ENCODE measurements around the gene NDUFS3.
"Not testable (repeated sequence)": the region's sequence is repeated elsewhere in the genome, so short reads cannot be mapped to it uniquely, and the experiment has no call there.

NDUFS3 gene

GRCh38 chr11:47538741-47539565 is 39.9 kb upstream of the NDUFS3 start:
- Histone ChIP-seq H3K79me2 (ENCODE audit: low read length) (peaks cover 100% of the 10 kb centered on the region), H3K9ac (ENCODE audit: low read length) (no peak overlapping the region), H3K4me3 (ENCODE audit: low read length) (no peak overlapping the region), H2AFZ (ENCODE audit: low read depth, low read length) (no peak overlapping the region), H3K4me1 (ENCODE audit: low read length) (peaks cover 21% of the 10 kb centered on the region), H3K27me3 (ENCODE audit: low read depth, low read length) (no peaks in the 10 kb centered on the region), H4K20me1 (ENCODE audit: insufficient read depth, low read length) (peaks cover 88% of the 10 kb centered on the region), H3K4me2 (ENCODE audit: low read length) (no peak overlapping the region), H3K36me3 (replicated peaks; ENCODE audit: low read depth, low read length) (peaks cover 30% of the 10 kb centered on the region), H3K9me3 (ENCODE audit: insufficient read depth, low read length) (no peaks in the 10 kb centered on the region), H3K27ac (ENCODE audit: low read length) (no peak overlapping the region)
- TF ChIP-seq CTCF (IDR thresholded peaks at IDR 0.05; ENCODE audit: low read depth, low read length) (no peak), EZH2phosphoT487 (IDR thresholded peaks at IDR 0.05; ENCODE audit: low read depth) (no peak)

GRCh38 chr11:47539681-47540039 is 39.2 kb upstream of the NDUFS3 start:
- Histone ChIP-seq H3K79me2 (ENCODE audit: low read length) (peaks cover 100% of the 10 kb centered on the region), H3K27me3 (ENCODE audit: low read depth, low read length) (no peaks in the 10 kb centered on the region), H3K4me3 (ENCODE audit: low read length) (no peak overlapping the region), H3K4me2 (ENCODE audit: low read length) (no peak overlapping the region), H3K36me3 (replicated peaks; ENCODE audit: low read depth, low read length) (peaks cover 30% of the 10 kb centered on the region), H3K4me1 (ENCODE audit: low read length) (peaks cover 21% of the 10 kb centered on the region), H2AFZ (ENCODE audit: low read depth, low read length) (no peak overlapping the region), H3K9me3 (ENCODE audit: insufficient read depth, low read length) (no peaks in the 10 kb centered on the region), H4K20me1 (ENCODE audit: insufficient read depth, low read length) (peaks cover 90% of the 10 kb centered on the region), H3K27ac (ENCODE audit: low read length) (no peak overlapping the region), H3K9ac (ENCODE audit: low read length) (no peak overlapping the region)
- TF ChIP-seq CTCF (IDR thresholded peaks at IDR 0.05; ENCODE audit: low read depth, low read length): no peak
- no peak for TF ChIP-seq EZH2phosphoT487 (IDR thresholded peaks at IDR 0.05; ENCODE audit: low read depth)

GRCh38 chr11:47541070-47541469 is 37.8 kb upstream of the NDUFS3 start:
- H4K20me1 ChIP-seq (ENCODE audit: insufficient read depth, low read length): peaks cover 91% of the 10 kb centered on the region
- H3K36me3 ChIP-seq (replicated peaks; ENCODE audit: low read depth, low read length): peaks cover 30% of the 10 kb centered on the region
- peaks cover 100% of the 10 kb centered on the region for H3K79me2 ChIP-seq (ENCODE audit: low read length)
- no peak overlapping the region for H3K9ac ChIP-seq (ENCODE audit: low read length)
- peaks cover 21% of the 10 kb centered on the region for H3K4me1 ChIP-seq (ENCODE audit: low read length)
- no peak for TF ChIP-seq CTCF (IDR thresholded peaks at IDR 0.05; ENCODE audit: low read depth, low read length)
- no peak for TF ChIP-seq EZH2phosphoT487 (IDR thresholded peaks at IDR 0.05; ENCODE audit: low read depth)
- H2AFZ ChIP-seq (ENCODE audit: low read depth, low read length): no peak overlapping the region
- no peak overlapping the region for H3K4me2 ChIP-seq (ENCODE audit: low read length)
- H3K27me3 ChIP-seq (ENCODE audit: low read depth, low read length): no peaks in the 10 kb centered on the region
- no peak overlapping the region for H3K27ac ChIP-seq (ENCODE audit: low read length)
- no peaks in the 10 kb centered on the region for H3K9me3 ChIP-seq (ENCODE audit: insufficient read depth, low read length)
- no peak overlapping the region for H3K4me3 ChIP-seq (ENCODE audit: low read length)

DNA sequence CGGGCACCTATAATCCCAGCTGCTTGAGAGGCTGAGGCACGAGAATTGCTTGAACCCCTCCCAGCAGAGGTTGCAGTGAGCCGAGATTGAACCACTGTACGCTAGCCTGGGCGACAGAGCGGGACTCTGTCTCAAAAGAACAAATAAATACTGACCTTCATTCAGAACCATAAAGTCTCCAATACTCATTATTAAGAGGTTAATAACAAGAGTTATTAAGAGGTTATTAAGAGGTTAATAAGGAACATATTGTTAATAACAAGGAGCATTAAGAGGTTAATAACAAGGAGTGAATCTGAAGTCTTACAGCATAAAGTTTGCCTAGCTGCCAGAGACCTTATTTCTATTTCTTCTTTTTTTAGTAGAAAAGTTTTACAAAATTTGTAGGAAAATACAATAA is 33.6 kb upstream of the NDUFS3 start:
- no peaks in the 10 kb centered on the region for H3K27me3 ChIP-seq (ENCODE audit: low read depth, low read length)
- peaks cover 100% of the 10 kb centered on the region for H3K79me2 ChIP-seq (ENCODE audit: low read length)
- peaks cover 24% of the 10 kb centered on the region for H3K4me1 ChIP-seq (ENCODE audit: low read length)
- H2AFZ ChIP-seq (ENCODE audit: low read depth, low read length): no peak overlapping the region
- no peak overlapping the region for H3K9ac ChIP-seq (ENCODE audit: low read length)
- no peak overlapping the region for H3K4me3 ChIP-seq (ENCODE audit: low read length)
- peaks cover 26% of the 10 kb centered on the region for H3K36me3 ChIP-seq (replicated peaks; ENCODE audit: low read depth, low read length)
- peaks cover 90% of the 10 kb centered on the region for H4K20me1 ChIP-seq (ENCODE audit: insufficient read depth, low read length)
- H3K4me2 ChIP-seq (ENCODE audit: low read length): no peak overlapping the region
- H3K27ac ChIP-seq (ENCODE audit: low read length): no peak overlapping the region
- no peaks in the 10 kb centered on the region for H3K9me3 ChIP-seq (ENCODE audit: insufficient read depth, low read length)
- TF ChIP-seq CTCF (IDR thresholded peaks at IDR 0.05; ENCODE audit: low read depth, low read length): no peak
- TF ChIP-seq EZH2phosphoT487 (IDR thresholded peaks at IDR 0.05; ENCODE audit: low read depth): no peak

- not testable (repeated sequence) for H3K9ac ChIP-seq (ENCODE audit: low read length); H3K27ac ChIP-seq (ENCODE audit: low read length); H2AFZ ChIP-seq (ENCODE audit: low read depth, low read length); H3K4me2 ChIP-seq (ENCODE audit: low read length); H3K9me3 ChIP-seq (ENCODE audit: insufficient read depth, low read length); H3K27me3 ChIP-seq (ENCODE audit: low read depth, low read length); H3K4me3 ChIP-seq (ENCODE audit: low read length)
- peaks cover 29% of the 10 kb centered on the region for H3K36me3 ChIP-seq (replicated peaks; ENCODE audit: low read depth, low read length)
- peaks cover 90% of the 10 kb centered on the region for H4K20me1 ChIP-seq (ENCODE audit: insufficient read depth, low read length)
- peaks cover 32% of the 10 kb centered on the region for H3K4me1 ChIP-seq (ENCODE audit: low read length)
- H3K79me2 ChIP-seq (ENCODE audit: low read length): peaks cover 100% of the 10 kb centered on the region
These were observed 32.6 kb upstream of the NDUFS3 start for GRCh38 chr11:47546274-47546673.
